DOHH2 (cell line): Measurements from ENCODE around the gene NFAT5.

Source experiments
- EZH2phosphoT487 ChIP-seq: fragments of 200-600 bp; sonication (generic); IDR thresholded peaks from 2 replicates; pipeline ENCODE4 v1.6.1; 2017; ENCODE audit warnings: borderline replicate concordance, mild to moderate bottlenecking, antibody characterized with exemption, low read length, moderate library complexity, mixed read lengths
- TF ChIP-seq, protein P1 (sequence below): fragments of 200-600 bp; sonication (generic); IDR thresholded peaks from one replicate; pipeline ENCODE4 v1.5.1; 2014; ENCODE audit warnings: antibody characterized with exemption, mild to moderate bottlenecking, low read depth, low read length; ENCODE audit not compliant: poor library complexity, severe bottlenecking

DNA sequence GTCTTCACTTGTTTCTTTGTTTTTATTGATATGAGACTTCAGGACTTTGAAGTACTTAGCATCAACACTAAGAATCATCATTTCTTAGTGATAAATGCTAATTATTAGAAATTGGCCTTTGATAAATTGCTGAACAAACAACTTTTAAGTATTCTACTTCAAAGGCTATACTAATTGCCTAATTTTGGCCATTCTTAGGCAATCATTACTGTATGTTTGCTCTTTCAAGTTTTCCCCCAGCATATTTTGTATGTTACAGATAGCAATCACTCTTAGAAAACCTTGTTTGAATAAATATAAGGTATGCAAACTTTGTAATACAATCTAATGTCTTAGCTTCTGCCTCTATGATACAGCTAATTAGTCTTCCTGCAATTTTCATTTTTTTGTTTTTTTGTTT is 114.6 kb downstream of the NFAT5 start:
- TF ChIP-seq, protein P1, sequence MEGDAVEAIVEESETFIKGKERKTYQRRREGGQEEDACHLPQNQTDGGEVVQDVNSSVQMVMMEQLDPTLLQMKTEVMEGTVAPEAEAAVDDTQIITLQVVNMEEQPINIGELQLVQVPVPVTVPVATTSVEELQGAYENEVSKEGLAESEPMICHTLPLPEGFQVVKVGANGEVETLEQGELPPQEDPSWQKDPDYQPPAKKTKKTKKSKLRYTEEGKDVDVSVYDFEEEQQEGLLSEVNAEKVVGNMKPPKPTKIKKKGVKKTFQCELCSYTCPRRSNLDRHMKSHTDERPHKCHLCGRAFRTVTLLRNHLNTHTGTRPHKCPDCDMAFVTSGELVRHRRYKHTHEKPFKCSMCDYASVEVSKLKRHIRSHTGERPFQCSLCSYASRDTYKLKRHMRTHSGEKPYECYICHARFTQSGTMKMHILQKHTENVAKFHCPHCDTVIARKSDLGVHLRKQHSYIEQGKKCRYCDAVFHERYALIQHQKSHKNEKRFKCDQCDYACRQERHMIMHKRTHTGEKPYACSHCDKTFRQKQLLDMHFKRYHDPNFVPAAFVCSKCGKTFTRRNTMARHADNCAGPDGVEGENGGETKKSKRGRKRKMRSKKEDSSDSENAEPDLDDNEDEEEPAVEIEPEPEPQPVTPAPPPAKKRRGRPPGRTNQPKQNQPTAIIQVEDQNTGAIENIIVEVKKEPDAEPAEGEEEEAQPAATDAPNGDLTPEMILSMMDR, result no peak
- no peak for TF ChIP-seq EZH2phosphoT487
